ENCODE data around the gene DCTN1.

DNA sequence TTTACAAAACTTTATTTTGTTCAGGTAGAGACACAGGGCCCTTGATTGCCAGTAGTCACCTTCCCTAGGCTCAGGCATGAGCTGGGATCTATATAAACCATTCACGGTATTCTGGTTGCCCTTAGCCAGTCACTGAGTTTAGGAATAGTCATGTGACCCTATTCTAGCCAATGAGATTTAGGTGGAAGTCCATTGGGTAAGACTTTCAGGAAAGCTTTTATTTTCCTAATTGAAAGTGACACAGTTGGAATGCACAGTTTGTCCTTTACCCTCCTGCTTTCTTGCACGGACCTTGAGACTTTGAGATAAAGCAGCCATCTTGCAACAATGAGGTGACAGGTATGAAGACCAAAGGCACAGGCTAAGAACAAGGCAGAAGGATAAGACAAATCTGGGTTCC, 58.4 kb downstream of the DCTN1 start:
- TF ChIP-seq NFRKB (IDR thresholded peaks at IDR 0.05) (no peak), LEF1 (IDR thresholded peaks at IDR 0.05; ENCODE audit: borderline replicate concordance) (no peak), SUZ12 (IDR thresholded peaks at IDR 0.05) (no peak), ARNT (IDR thresholded peaks at IDR 0.05) (no peak)
